IMR-90 (cell line): ENCODE results near the gene PACS1. TPM values are rescaled to one million over a fixed set of nuclear protein-coding genes. Genes with fewer than 3 reads are reported as not detected.
A peak's percentile ranks its signal among the peaks of the same experiment; 100 is the strongest.

ENCODE experiments used
- ATAC-seq: fragments of 200-7000 bp; cut with Tn5 transposase; 2 replicates; pipeline ENCODE4 v1.9.1; 2020; ENCODE audit warnings: low read depth, mild to moderate bottlenecking, moderate library complexity
- BruUV-seq: library from RNA; stranded (reverse); fragments of 400-500 nt; replicated peaks from 2 replicates; lab custom pipeline; 2021; lab: Mats Ljungman, UMichigan
- CTCF ChIA-PET: fragments of 300-600 bp; formaldehyde crosslinking; extraction: SDS; loops from one replicate; lab custom pipeline; 2021; ENCODE audit warnings: antibody characterized with exemption; lab: Yijun Ruan, JAX
- POLR2A ChIA-PET: fragments of 300-600 bp; sonication (Branson Sonifier 250); formaldehyde crosslinking; loops from one replicate; lab custom pipeline; 2022; ENCODE audit warnings: antibody characterized with exemption; ENCODE audit not compliant: unreplicated experiment; lab: Charles Lee
- DNase-seq: peaks from one replicate; pipeline ENCODE4 v3.0.0; 2013
- H2AFZ ChIP-seq: replicated peaks from 2 replicates; pipeline ENCODE3; 2013; ENCODE audit warnings: low read length, mild to moderate bottlenecking; ENCODE audit not compliant: poor library complexity
- H2AK5ac ChIP-seq: 2 replicates; pipeline ENCODE4 v1.6.1; 2013; ENCODE audit warnings: low read depth, low read length, inconsistent platforms
- H2AK9ac ChIP-seq: replicated peaks from 2 replicates; pipeline ENCODE3; 2013; ENCODE audit warnings: mild to moderate bottlenecking, low read depth, low read length, moderate library complexity; ENCODE audit not compliant: poor library complexity
- H2BK120ac ChIP-seq: 2 replicates; pipeline ENCODE4 v1.6.1; 2013; ENCODE audit warnings: low read depth, low read length, inconsistent platforms
- H2BK15ac ChIP-seq: 3 replicates; pipeline ENCODE4 v1.6.1; 2013; ENCODE audit warnings: low read depth, low read length, inconsistent platforms
- H2BK20ac ChIP-seq: 2 replicates; pipeline ENCODE4 v1.6.1; 2013; ENCODE audit warnings: low read depth, mild to moderate bottlenecking, inconsistent platforms, low read length, moderate library complexity
- H2BK5ac ChIP-seq: 2 replicates; pipeline ENCODE4 v1.6.1; 2013; ENCODE audit warnings: mild to moderate bottlenecking, low read depth, low read length, inconsistent platforms; ENCODE audit not compliant: poor library complexity, severe bottlenecking
- H3K14ac ChIP-seq: replicated peaks from 2 replicates; pipeline ENCODE4 v1.6.1; 2013; ENCODE audit warnings: low read depth, low read length, inconsistent platforms
- H3K18ac ChIP-seq: 2 replicates; pipeline ENCODE4 v1.6.1; 2013; ENCODE audit warnings: low read depth, low read length, control low read depth
- H3K23ac ChIP-seq: 2 replicates; pipeline ENCODE4 v1.6.1; 2013; ENCODE audit warnings: low read depth, low read length, inconsistent platforms
- H3K27ac ChIP-seq: 2 replicates; pipeline ENCODE4 v1.5.1; 2013; ENCODE audit warnings: mild to moderate bottlenecking, control low read depth, low read length; ENCODE audit not compliant: insufficient read depth
- H3K27me3 ChIP-seq: 2 replicates; pipeline ENCODE4 v1.6.1; 2013; ENCODE audit warnings: low read length; ENCODE audit not compliant: control insufficient read depth, insufficient read depth
- H3K36me3 ChIP-seq: 2 replicates; pipeline ENCODE4 v1.6.1; 2013; ENCODE audit warnings: low read length, mixed read lengths; ENCODE audit not compliant: control insufficient read depth, insufficient read depth
- H3K4ac ChIP-seq: 2 replicates; pipeline ENCODE4 v1.6.1; 2013; ENCODE audit warnings: low read depth, low read length, inconsistent platforms
- H3K4me1 ChIP-seq: 2 replicates; pipeline ENCODE4 v1.6.1; 2013; ENCODE audit warnings: low read length, mixed read lengths; ENCODE audit not compliant: control insufficient read depth, insufficient read depth
- H3K4me2 ChIP-seq: 2 replicates; pipeline ENCODE4 v1.6.1; 2013; ENCODE audit warnings: low read depth, mild to moderate bottlenecking, control low read depth, low read length, moderate library complexity
- H3K4me3 ChIP-seq: 2 replicates; pipeline ENCODE4 v1.5.1; 2013; ENCODE audit warnings: low read depth, mild to moderate bottlenecking, control low read depth, low read length, moderate library complexity; ENCODE audit not compliant: insufficient read depth
- H3K56ac ChIP-seq: 2 replicates; pipeline ENCODE4 v1.6.1; 2013; ENCODE audit warnings: low read length, inconsistent platforms; ENCODE audit not compliant: insufficient read depth; ENCODE audit errors: extremely low read depth
- H3K79me1 ChIP-seq, 2 experiments: 2 replicates each; pipeline ENCODE4 v1.6.1; 2013; ENCODE audit warnings: low read length in 2 of 2, inconsistent platforms in 1 of 2, low read depth in 1 of 2
- H3K9ac ChIP-seq: 2 replicates; pipeline ENCODE4 v1.6.1; 2013; ENCODE audit warnings: low read depth, low read length, control low read depth
- H3K9me1 ChIP-seq: 2 replicates; pipeline ENCODE4 v1.6.1; 2013; ENCODE audit warnings: low read length, inconsistent platforms; ENCODE audit not compliant: insufficient read depth
- H3K9me3 ChIP-seq: 2 replicates; pipeline ENCODE4 v1.6.1; 2013; ENCODE audit warnings: low read length; ENCODE audit not compliant: control insufficient read depth, insufficient read depth
- H4K20me1 ChIP-seq: 2 replicates; pipeline ENCODE4 v1.6.1; 2013; ENCODE audit warnings: low read length, inconsistent platforms; ENCODE audit not compliant: insufficient read depth
- H4K5ac ChIP-seq: 2 replicates; pipeline ENCODE4 v1.6.1; 2013; ENCODE audit warnings: mild to moderate bottlenecking, low read depth, low read length, control low read depth
- H4K8ac ChIP-seq, 2 experiments: 2 replicates each; pipeline ENCODE4 v1.6.1; 2013; ENCODE audit warnings: low read depth in 2 of 2, low read length in 2 of 2, control low read depth in 1 of 2, inconsistent platforms in 1 of 2
- H4K91ac ChIP-seq: 2 replicates; pipeline ENCODE4 v1.6.1; 2013; ENCODE audit warnings: low read depth, low read length, inconsistent platforms; ENCODE audit not compliant: insufficient read depth
- BHLHE40 ChIP-seq: fragments of 150-350 bp; IDR thresholded peaks from 2 replicates; pipeline ENCODE4 v1.6.1; 2016; ENCODE audit warnings: mild to moderate bottlenecking, low read depth, low read length
- CHD1 ChIP-seq: IDR thresholded peaks from 2 replicates; pipeline ENCODE4 v1.6.1; 2012; ENCODE audit warnings: low read depth, low read length, improper control_type of control experiment
- CTCF ChIP-seq: conservative IDR thresholded peaks from 2 replicates; pipeline ENCODE4 v1.5.1; 2012; ENCODE audit warnings: mild to moderate bottlenecking, low read depth, low read length, improper control_type of control experiment
- MAFK ChIP-seq: IDR thresholded peaks from 2 replicates; pipeline ENCODE4 v1.6.1; 2012; ENCODE audit warnings: low read depth, low read length, improper control_type of control experiment
- MAZ ChIP-seq: IDR thresholded peaks from 2 replicates; pipeline ENCODE4 v1.6.1; 2012; ENCODE audit warnings: low read depth, mild to moderate bottlenecking, low read length, improper control_type of control experiment, moderate library complexity, borderline replicate concordance
- MXI1 ChIP-seq: IDR thresholded peaks from 2 replicates; pipeline ENCODE4 v1.6.1; 2012; ENCODE audit warnings: low read depth, mild to moderate bottlenecking, low read length, moderate library complexity, borderline replicate concordance
- POLR2A ChIP-seq: IDR thresholded peaks from 2 replicates; pipeline ENCODE4 v1.6.1; 2012; ENCODE audit warnings: mild to moderate bottlenecking, low read depth, low read length
- WGBS, 2 experiments: methylation state at CpG; one replicate each; pipeline versions ENCODE4 v1.1.5 to v1.1.7; 2013; ENCODE audit warnings: missing lambda C conversion rate in 2 of 2; ENCODE audit not compliant: insufficient read length in 1 of 2; ENCODE audit errors: extremely low coverage in 2 of 2; 5-methylcytosine and 5-hydroxymethylcytosine counted together
- dilution Hi-C: fragments of 300-500 bp; cut with HindIII; formaldehyde crosslinking; loops from one replicate; pipeline ENCODE4 v1.14.3; 2018; ENCODE audit warnings: low sequenced_read_pairs; ENCODE audit not compliant: unreplicated experiment
- in situ Hi-C: fragments of 300-500 bp; cut with MboI; formaldehyde crosslinking; loops from 3 replicates; pipeline ENCODE4 v1.14.3; 2019; ENCODE audit warnings: low sequenced_read_pairs, inconsistent platforms, mixed read lengths
- intact Hi-C: fragments of 100-400 bp; cut with micrococcal nuclease; formaldehyde crosslinking; loops from 2 replicates; pipeline ENCODE4 v1.10.0; 2022
- polyA plus RNA-seq, 3 experiments: library from polyadenylated mRNA; depleted of rRNA; stranded (reverse); fragments of >200 nt; gene quantifications; 2 replicates each; pipeline ENCODE4 v1.2.3, GENCODE V29; 2012; ENCODE audit warnings: low replicate concordance in 1 of 3
- total RNA-seq: library from RNA; depleted of rRNA; stranded (reverse); fragments of >200 nt; gene quantifications from 2 replicates; pipeline ENCODE4 v1.2.3, GENCODE V29; 2012
- TF ChIP-seq, protein P1 (sequence below): fragments of 150-350 bp; IDR thresholded peaks from 2 replicates; pipeline ENCODE4 v1.6.1; 2016; ENCODE audit warnings: low read depth, mild to moderate bottlenecking, low read length, moderate library complexity, borderline replicate concordance

The PACS1 gene
- total and polyA plus RNA-seq, 2 of the 4 experiments (the other 2 are of a cell fraction) = 7.3 to 32.0 TPM

- H3K27me3 ChIP-seq = no peaks in the 10 kb centered on the region
- in situ Hi-C loops = no loop called here
- H3K4me1 ChIP-seq = peaks cover 4% of the 10 kb centered on the region; the same call in 1 of the 2 replicates
- H3K56ac ChIP-seq = peak overlapping the region; percentile 80
- H2BK5ac ChIP-seq = peak overlapping the region; percentile 78
- dilution Hi-C loops = no loop called here
- 0% methylated on average over 10 of the region's 61 CpGs; no CpG with 5 or more reads in 1 of the 2 experiments for WGBS, 2 experiments
- intact Hi-C loops = no loop called here
- peak overlapping the region; percentile 66 for H3K27ac ChIP-seq
- peak overlapping the region; percentile 91 for H3K4ac ChIP-seq
- H3K9ac ChIP-seq = peak overlapping the region; percentile 64
- 0 out of 3 replicates have a peak overlapping the region, but pooled peaks have one; percentile 45 for H2BK15ac ChIP-seq
- H3K9me1 ChIP-seq = peaks cover 2% of the 10 kb centered on the region; the same call in 1 of the 2 replicates
- H3K18ac ChIP-seq = peak overlapping the region; percentile 43
- DNase-seq = peak; percentile 79
- H2BK20ac ChIP-seq = peak overlapping the region; percentile 28; the same call in 1 of the 2 replicates
- peak overlapping the region; percentile 93 for H3K14ac ChIP-seq
- H2AK5ac ChIP-seq = peak overlapping the region; percentile 92
- H3K23ac ChIP-seq = peak overlapping the region; percentile 90
- H2AFZ ChIP-seq = peak overlapping the region; percentile 95
- H3K36me3 ChIP-seq = peaks cover 37% of the 10 kb centered on the region
- peak overlapping the region; percentile 55 to 98 for H4K8ac ChIP-seq
- TF ChIP-seq, protein P1, sequence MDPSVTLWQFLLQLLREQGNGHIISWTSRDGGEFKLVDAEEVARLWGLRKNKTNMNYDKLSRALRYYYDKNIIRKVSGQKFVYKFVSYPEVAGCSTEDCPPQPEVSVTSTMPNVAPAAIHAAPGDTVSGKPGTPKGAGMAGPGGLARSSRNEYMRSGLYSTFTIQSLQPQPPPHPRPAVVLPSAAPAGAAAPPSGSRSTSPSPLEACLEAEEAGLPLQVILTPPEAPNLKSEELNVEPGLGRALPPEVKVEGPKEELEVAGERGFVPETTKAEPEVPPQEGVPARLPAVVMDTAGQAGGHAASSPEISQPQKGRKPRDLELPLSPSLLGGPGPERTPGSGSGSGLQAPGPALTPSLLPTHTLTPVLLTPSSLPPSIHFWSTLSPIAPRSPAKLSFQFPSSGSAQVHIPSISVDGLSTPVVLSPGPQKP = no peak
- TF ChIP-seq POLR2A (0 out of 2 replicates have a peak, but pooled peaks have one; percentile 15), BHLHE40 (peak; percentile 93), CHD1 (peak; percentile 52; the same call in 1 of the 2 replicates), MXI1 (no peak), CTCF (0 out of 2 replicates have a peak, but pooled peaks have one; percentile 18), MAFK (no peak), MAZ (peak; percentile 65; the same call in 1 of the 2 replicates)
- H3K9me3 ChIP-seq = no peaks in the 10 kb centered on the region
- CTCF ChIA-PET = interaction anchor here (0.6 to 1.0 kb wide), 2 partner anchors 15 to 44 kb away, joined by 4 to 5 read pairs; no protein-coding TSS in a partner anchor
- H4K20me1 ChIP-seq = peaks cover 34% of the 10 kb centered on the region; the same call in 1 of the 2 replicates
- H2BK120ac ChIP-seq = peak overlapping the region; percentile 13; the same call in 1 of the 2 replicates
- POLR2A ChIA-PET = interaction anchor here (0.5 to 0.7 kb wide), 4 partner anchors 21 to 256 kb away, joined by 3 to 12 read pairs (median 6); partner anchors contain the start of gene YIF1A
- peak overlapping the region; percentile 66 for H4K5ac ChIP-seq
- peaks cover 9 to 51% of the 10 kb centered on the region in 2 experiments; a peak in 3 of 4 replicates for H3K79me1 ChIP-seq
- no TSS peak for BruUV-seq
- H3K4me2 ChIP-seq = peak overlapping the region; percentile 88
- H2AK9ac ChIP-seq = peak overlapping the region; percentile 93
- peak overlapping the region; percentile 87 for H4K91ac ChIP-seq
- H3K4me3 ChIP-seq = peak overlapping the region; percentile 52
- ATAC-seq = peak; percentile 83
These were observed 197.5 kb downstream of the PACS1 start for GRCh38 chr11:66267379-66268243.
